Activated naive CD4-positive, alpha-beta T cell treated with Interleukin-2 at 50 U/mL for 16 hours (primary cell): ENCODE measurements around the gene RUNX2.

Experiments
- DNase-seq: peaks from one replicate; pipeline ENCODE4 v3.0.0-alpha.2; 2020

Gene RUNX2

DNA sequence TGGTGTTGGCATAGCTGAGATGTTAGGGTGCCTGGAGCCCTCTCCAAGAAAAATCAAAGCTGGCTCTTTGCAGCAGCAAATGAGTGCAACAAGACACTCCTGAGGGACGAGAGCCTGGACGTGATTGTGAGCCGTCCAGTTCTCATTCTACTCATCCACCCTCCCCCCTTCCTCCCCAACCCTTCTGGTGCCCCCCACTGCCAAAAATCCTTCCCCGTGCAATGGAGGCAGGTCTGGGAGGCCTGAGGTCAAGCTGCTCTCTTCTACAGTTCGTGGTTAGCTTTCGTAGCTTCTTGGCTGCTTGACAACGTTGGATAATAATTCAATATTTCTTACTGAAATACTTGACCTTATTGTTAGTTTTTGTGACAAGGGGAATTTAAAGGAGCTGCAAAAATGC lies 234.9 kb downstream of the RUNX2 start:
- no peak for DNase-seq

DNA sequence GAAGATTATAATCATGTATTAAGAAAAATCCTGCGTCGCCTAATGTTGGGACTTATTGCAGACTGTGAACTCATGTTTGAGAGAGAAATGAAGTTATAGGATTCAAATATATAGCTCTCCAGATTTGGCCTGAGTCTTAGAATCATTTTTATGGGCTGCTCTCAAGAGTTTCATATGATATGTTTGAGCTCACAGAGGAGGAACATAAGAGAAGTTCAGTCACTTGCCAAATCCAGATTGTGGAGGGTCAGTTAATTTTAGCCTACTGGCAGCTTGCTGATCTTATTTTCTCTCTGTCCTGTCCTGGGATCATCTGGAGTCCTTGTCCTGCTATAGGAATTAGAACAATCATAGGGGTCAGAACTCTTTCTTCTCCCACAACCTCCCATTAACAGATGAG lies 235.7 kb downstream of the RUNX2 start:
- no peak for DNase-seq

DNA sequence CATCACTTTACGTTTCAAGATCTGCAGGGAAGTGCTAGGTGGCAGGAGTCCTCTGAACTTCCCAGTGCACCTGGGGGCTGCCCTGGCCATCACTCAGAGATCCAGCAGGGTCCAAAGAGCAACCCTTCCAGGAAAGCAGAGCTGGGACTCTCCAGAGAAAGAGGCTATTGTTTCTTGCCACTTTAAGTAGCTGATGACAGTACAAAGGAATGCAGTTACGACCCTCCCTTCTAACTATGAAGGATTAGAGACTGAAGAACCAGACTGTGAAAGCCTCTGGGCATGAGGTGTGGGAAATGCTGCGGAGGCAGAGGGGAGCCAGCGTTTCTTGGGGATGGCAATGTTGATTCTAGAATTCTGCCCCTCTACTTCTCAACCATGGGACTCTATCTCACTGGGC lies 238.8 kb downstream of the RUNX2 start:
- DNase-seq: no peak

DNA sequence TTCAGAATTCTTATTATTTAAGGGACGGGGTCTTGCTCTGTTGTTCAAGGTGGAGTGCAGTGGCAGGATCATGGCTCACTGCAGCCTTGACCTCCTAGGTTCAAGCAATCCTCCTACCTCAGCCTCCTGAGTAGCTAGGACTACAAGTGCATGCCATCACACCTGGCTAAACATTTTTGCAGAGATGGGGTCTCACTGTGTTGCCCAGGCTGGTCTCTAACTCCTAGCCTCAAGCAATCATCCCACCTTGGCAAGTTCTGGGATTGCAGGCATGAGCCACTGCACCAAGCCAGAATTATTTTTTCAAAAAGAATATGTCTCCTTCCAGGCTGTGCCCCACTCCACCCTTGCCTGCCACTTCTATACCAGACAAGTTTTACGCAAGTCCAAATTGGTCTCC lies 239.7 kb downstream of the RUNX2 start:
- no peak for DNase-seq

DNA sequence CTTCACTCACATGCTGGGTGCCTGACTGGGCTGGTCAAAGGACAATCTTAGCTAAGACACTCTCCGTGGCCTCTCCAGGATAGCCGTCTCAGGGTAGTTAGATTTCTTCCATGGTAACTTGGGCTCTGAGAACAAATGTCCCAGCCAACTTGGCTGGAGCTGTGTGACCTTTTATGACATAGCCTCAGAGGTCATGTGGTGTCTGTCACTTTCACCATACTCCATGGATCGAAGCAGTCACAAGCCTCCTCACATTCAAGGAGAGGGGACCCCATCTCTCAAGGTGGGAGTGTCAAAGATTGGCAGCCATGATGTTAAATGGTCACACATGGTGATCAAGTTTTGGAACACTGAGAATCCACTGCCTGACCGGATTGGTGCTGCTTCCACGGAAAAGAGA lies 240.5 kb downstream of the RUNX2 start:
- no peak for DNase-seq

DNA sequence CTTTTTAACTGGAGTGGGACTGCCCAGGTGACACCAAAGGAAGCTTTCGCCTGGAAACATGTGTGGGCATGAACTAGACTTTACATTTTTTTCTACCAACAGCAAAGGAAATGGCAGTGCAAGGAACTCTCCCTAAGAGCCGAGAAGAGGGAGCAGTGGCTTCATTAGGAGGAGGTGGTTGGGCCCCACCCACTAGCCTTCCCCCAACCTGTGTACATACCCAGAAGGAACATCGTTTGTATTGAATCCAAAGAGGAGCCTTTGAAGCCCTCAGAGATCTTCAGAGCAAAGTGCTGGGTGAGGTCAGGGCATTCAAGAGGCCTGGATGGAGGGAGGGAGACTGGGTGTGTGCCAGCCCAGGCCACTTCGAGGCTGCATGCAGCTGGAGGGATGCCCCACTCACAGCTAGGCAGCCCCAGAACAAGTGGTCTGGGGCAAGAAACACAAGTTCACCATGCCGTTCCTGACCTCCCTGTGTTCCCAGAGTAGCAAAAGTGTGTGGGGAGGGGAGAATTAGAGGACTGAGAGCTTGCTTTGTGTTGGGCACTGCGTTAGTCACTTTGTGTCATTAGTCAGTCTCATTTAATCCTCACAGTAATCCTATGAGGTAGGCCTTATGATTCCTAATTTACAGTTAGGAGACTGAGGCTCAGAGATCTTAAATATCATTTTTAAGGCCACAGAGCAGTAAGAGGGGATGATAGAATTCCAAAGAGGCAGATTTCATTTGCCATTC lies 241.2 kb downstream of the RUNX2 start:
- DNase-seq: no peak

DNA sequence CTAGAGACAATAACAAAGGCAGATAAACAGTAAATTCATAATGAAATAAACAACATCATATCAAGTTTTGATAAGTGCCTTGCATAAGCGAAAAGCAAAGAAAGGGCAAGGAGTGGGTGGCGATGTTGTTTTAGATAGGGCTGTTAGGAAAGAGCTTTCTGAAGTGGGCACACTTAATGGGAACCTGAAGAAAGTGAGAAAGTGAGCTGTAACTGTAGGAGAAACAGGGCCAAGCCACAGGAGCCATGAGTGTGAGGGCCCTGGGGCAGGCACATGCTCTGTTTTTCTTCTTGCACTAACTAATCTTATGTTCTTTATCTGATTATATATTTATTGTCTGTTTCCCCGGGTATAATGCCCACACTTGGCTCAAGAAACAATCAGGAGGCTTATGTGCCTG lies 243.0 kb downstream of the RUNX2 start:
- DNase-seq: no peak

DNA sequence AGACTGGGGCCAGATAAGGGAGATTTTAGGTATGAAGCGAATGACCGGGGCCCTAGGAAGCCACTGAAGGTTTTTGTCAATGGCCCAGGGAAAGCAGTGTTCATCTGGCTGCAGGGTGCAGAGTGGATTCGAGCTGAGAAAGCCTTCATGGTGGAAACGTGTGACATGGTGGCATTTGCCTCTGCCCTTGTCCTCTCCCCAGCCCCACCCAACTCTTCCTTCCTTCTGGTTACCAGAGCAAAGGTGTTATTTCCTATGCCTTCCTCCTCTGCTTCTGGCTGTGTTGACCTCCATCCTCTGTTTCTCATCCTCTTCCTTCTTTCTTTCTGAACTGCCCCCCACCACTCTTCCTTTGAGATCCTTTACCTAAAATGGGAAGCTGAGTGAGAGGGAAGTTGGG lies 244.7 kb downstream of the RUNX2 start:
- DNase-seq: no peak

DNA sequence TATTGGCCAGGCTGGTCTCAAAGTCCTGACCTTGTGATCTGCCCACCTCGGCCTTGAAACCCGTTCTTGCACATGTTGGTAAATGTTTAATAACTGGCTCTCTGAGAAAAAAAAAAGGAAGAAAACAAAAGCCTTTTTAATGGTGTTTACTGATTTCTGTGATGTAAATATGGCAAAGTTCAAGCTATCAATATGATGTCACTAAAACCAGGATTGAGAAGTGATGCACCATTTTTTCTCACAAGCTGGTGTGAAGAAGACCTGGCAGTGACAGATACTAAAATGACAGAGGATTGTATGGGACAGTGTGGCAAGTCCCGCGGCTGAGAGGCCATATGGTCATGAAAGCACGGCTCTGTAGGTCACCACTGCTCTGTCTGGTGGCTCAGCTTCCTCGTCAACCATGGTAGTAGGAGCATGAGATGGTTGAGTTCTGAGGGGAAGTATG lies 245.9 kb downstream of the RUNX2 start:
- no peak for DNase-seq

DNA sequence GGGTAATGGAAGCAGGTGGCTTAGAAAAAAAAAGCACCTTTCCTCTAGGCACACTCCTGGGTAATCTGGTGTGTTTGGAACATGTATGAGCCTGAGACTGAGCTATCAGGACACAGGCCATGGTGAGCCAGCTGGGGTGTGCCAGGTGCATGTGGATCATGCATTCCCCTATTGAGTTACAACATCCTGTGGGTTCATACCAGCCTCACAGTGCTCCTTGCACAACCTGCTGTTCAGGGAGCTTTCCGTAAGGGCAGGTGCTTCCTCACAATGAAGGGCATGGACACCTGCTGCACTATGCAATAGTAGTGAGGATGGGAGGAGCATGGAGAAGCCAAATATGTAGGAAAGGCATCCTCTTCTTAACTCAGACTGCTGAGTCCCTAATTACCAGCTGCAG lies 246.8 kb downstream of the RUNX2 start:
- DNase-seq: no peak

DNA sequence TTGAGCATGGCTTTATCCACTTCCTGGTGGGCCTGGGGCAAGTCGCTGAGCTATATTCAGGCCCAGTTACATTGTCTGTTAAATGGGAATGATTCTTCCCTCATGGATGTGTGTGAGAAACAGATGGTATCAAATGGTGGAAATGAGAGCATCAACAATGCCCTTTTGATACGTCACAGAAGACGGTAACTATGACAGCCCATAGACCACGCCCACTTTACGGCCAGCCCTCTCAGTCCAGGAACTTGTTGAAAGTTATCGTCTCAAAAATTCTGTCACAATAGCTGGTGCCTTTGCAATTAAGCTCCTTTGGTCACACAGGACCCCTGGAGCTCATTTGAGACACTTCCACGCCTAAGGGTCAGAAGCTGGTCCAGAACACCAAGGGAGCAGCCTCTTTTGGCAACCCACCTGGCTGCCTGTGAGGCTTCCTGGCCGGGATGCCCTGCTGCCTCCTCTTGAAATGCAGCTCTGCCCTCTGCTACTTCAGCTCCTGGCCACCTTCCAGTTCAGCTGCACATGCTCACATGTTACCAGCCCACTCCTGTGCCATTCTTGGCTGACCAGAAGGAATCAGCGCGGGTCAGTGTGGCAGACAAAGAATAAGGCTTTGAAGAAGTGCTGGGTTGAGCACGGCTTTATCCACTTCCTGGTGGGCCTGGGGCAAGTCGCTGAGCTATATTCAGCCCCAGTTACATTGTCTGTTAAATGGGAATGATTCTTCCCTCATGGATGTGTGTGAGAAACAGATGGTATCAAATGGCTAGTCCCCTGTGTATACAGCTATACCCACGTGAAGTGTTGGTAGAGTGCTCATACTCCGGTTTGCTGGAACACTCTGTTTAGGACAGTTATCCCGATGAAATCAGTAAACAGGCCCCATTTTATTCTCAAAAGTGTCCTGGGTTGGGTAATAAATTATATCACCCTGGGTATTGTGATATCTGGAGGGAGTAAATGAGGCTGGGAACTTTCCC lies 248.8 kb downstream of the RUNX2 start:
- no peak for DNase-seq

DNA sequence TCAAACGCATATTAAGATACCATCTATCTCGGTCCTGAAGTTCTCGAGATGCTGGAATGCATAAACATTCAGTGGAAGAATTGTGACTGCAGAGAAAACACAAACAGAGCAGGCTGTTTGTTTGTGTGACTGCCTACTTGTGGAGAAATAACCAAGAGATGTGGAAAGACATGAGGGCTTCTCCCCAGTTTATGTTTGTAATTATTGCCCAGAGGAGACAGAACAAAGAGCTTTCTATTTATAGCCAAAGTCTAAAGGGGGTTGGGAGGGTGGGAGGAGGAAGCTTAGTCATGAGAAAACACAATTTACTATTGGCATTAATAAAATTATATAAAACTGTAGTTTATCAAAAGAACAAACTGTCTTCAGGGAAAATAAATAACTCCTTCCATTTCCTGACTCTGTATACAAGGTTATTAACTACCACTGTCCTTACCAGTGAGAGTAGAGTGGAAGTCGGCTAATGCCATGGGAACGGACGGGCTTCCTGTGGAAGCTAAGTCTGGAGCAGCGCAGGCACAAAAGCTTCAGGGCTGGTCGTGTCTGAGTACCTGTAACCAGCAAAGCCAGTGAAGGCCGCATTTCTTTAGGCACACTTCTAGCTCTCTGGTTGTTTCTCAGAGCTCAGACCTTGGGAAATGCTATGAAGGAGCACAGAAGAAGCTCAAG lies 249.8 kb downstream of the RUNX2 start:
- no peak for DNase-seq

DNA sequence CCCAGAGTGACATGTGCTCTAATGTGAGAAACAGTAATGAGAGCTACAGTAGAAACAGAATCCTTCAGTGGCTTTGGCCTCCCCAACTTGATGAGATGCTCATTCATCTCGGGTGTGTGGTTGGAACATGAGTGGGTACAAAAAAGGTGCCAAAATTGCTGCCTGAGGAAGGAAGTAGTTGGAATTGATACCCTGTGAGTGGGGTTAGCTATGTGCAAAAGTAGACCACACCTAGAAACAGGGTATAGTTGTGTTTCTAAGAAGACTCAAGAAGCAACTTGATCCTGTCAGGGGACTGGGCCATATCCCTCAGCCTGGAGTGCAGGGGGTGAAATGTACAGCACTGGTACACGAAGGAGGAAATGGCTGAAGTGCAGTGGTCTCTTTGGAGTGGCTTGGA lies 256.0 kb downstream of the RUNX2 start:
- DNase-seq: peak; percentile 38

DNA sequence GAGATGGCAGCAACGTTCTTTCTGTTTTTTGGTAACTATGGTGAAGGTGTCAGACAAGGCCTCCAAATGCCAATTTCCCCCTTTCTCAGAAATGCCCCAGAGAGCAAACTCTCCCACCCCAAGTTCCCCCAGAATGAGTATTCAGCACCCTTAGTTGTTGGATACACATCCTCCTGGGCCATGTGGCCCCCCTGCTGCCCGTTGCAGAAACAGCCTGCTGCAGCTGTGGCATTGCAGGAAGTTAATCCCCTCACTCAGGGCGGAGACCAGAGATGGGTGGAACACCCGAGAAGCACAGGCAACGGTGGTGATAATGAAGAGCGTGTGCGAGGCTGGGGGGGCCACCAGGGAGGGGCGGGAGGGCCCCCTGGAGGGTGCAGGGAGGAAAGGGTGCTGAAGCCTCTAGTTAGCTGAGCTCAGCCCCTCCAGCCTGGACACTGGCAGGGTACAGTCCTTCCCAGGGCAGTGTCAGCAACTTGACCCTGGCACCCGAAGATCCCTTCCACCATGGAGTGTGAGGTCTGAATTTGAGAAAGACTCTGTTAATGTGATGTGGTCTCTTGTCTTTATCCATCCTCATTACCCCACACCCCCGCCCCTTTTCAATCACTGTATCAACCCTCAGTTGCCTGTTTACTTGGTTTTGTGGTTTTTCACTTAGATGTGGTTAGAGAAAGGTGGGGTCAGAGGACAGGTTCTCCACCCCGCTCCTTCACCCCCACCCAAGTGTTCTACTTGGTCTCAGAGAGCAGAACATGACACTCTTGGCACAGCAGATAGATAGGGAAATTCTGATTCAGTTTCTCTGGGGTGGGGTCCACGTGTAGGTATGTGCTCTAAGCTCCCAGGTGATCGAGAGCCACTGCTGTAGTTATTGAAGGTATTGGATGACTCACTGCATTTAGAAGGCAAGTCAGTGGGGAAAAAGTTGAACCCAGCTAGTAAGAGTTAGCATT lies 258.4 kb downstream of the RUNX2 start:
- peak; percentile 47 for DNase-seq

DNA sequence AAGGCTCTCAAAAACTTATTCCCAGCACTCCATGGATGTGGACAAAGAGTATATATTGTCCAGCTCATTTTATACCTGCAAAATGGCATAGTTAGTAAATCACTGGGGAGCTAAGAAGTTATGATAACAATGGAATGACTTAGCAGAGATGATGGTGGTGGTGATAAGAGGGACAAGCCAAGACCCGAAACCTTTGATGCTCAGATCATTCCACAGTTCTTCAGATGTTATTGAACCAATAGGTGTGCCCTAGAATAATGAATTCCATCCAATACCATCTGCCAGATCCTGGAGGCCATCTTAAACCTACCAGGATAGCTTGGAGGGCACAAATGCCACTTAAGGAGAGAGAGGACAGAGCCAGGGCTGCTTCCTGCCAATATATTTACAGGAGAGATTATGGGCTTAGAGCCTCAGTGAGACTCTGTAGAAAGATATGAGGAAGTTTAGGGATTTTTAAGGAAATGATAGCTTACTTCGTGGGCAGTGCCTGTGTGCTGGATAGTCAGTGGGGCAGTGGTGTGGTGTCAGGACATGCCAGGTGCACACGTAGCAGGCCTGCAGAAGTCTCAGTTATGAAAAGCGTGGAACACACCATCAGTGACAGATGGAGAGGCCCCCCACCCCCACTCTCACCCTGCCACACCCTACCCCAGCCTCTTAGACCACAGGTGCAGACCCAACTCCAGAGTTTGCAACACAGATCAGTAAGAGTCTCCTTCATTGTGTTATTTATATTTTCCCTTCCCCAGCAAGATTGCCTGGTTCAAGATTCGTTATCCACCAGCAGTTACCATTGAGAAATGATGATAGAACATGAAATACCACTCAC lies 259.3 kb downstream of the RUNX2 start:
- DNase-seq: no peak

DNA sequence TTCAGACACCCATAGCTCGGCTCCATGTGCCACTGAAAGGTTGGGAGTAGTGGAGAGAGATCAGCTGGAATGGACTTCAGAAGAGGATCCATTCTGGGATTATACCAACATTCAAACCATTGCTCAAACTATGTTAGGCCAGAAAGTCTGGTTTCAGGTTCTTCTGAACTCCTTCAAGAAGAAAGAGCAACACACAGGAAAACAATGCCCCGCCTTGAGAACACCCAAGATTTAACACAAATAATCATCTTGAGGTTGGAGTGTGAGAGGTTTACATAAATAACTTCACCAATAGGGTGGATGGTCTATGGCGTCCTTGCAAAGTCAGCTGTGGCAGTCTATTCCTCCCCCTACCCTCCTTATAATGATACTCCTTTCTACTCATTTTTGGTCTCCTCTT lies 261.2 kb downstream of the RUNX2 start:
- no peak for DNase-seq

DNA sequence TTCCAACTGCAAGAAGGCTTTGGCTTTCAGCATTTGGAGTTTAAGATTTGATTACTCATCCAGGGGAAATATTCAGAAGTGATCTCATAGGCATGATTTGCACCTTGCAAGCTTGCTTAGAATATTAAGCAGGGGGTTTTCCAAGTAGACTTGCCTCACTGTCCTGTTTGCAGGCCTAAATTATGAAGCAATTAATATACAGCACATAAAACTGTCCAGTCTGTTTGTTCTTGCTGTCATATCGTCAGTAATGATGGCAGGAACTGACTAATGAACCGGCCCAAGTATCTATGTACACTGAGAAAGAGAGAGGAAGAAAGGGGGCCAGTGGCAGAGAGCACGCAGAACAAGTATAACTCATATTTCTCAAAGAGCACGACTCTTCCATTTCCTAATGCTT lies 262.1 kb downstream of the RUNX2 start:
- no peak for DNase-seq

DNA sequence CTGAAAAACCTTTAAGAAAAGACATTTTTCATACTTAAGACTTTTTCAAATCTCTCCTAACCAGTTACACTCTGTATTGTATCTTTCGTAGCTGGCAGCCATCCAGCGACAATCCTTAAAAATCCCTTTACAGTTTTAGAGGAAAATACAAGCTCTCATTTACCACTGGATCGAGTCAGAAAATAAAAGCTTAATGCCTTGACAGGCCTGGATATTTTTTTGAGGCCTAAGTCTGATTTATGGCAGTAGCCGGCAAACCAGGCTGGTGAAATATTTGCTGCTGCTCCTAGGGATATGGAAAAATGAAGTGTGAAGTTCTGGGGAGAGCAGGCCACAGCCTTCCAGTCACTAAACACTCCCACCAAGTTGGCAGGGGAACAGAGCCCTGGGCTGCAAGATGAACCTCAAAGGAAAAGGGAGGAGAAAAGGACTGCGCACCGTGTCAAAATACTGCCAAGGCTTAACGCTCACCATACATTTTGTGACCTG lies 262.6 kb downstream of the RUNX2 start:
- no peak for DNase-seq

DNA sequence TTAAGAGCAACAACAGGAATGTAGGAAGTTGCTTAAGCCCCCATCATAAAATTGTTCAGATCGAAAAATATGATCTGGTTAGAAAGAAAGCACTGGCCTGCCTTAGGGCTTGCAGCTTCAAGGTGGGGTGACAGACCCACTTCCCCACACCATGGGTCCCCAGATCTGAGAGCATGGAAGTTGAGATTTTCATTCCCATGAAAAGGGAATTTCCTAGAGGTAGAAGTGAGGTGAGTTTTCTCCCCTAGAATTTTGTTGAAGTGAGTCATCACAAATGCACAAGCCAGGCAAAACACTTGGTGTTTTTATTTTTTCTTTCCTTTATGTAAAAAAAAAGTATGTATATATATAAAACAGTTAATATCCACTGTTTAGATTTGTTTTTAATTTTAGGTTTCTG lies 263.2 kb downstream of the RUNX2 start:
- no peak for DNase-seq

DNA sequence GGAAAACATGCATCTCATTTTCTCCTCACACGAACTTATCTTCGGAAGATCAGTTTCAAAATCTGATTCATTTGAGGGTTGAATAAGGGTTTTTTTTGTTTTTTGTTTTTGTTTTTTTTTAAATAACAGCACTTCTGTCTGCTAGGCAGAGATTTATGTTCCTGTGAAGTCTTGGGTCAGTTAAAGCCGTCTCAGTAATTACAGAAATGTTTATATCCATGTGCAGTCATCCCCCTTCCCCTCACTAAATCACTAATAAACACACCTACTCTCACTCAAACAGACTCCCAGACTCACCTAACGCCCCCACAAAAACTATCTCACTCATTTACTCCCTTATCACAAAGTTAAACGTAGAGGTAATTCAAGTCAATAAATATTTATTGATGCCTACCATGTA lies 263.8 kb downstream of the RUNX2 start:
- no peak for DNase-seq

DNA sequence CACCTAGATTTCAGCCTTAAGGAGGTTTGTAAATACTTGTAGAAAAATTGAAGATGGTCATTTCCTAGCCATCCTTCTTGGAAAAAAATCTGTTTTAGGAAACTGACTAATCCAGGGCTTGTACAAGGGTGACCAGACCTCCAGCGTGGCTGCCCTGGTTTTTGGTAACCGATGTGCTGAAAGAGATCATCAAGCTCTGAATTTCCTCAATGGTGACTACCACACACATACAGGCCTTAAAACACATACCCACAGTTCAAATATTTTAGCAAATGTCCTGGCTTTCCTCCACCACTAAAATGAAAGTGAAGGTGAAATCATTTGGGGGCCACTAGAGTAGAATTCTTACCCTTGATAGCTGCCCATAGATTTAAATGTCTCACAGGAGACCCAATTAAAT lies 264.9 kb downstream of the RUNX2 start:
- no peak for DNase-seq
